GM18526 (cell line): Measurements from ENCODE around the gene CHCHD6.

Experiments used
- POLR2A ChIP-seq: IDR thresholded peaks from 3 replicates; pipeline ENCODE4 v1.6.1; 2011; ENCODE audit not compliant: insufficient read length; ENCODE audit errors: extremely low read depth

CHCHD6 gene

DNA sequence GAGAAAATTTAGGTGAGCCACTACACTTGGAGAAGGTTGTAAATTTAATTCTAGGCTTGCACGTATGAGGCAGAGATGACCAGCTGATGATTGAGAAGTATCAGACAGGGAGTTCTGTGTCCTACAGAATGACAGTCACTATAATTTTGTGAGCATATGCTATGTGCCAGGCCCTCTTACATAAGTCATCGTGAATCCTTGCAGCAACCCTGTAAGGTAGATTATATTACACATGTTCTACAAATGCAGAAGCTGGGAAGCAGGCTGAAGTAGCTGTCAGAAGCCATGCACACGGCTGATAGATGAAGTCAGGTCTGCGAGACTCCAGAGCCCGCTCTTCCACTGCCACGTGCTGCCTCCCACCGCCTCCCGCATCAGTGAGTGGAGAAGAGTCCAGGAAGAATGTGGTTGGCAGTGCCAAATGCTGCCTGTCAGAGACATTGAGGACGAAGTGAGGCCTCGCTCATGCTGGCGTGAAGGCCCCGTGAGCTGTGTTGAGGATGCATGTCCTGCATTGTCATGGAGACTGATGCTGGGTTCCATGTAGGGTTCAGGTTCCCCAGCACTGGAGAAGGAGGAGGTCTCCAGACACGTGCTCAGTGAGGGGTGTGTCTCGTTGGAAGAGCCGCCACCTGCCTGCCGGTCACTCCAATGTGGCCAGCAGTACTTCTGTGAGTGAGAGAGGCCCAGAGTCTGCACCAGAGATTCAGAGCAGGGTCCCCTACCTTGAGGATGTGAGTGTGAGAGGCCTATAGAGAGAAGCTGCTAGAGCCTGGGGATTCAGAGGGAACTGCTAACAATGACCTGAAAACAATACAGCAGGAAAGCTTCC is 155.6 kb downstream of the CHCHD6 start:
- TF ChIP-seq POLR2A: no peak

- TF ChIP-seq POLR2A: no peak
Measured at GRCh38 chr3:126865736-126866135, 161.7 kb downstream of the CHCHD6 start.

GRCh38 chr3:126866175-126866759 is 162.2 kb downstream of the CHCHD6 start:
- TF ChIP-seq POLR2A: no peak

GRCh38 chr3:126867190-126867862 is 163.3 kb downstream of the CHCHD6 start:
- no peak for TF ChIP-seq POLR2A

DNA sequence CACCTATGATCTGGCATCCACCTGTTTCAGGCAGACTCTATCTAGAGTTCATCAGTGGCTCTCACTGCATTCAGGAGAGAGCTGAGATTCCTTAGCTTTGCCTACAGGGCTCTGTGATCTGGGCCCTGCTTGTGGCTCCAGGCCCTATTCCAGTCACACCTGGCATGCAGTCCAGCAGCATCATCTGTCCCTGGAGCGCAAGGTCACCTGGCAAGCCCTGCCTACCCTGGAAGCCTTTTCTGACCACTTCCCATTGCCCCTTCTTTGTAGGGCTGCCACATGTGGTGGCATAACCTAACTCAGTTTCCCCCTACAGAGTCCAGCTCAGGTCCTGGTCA is 163.8 kb downstream of the CHCHD6 start:
- no peak for TF ChIP-seq POLR2A

- TF ChIP-seq POLR2A: no peak
Measured at GRCh38 chr3:126870608-126871210, 166.7 kb downstream of the CHCHD6 start.

DNA sequence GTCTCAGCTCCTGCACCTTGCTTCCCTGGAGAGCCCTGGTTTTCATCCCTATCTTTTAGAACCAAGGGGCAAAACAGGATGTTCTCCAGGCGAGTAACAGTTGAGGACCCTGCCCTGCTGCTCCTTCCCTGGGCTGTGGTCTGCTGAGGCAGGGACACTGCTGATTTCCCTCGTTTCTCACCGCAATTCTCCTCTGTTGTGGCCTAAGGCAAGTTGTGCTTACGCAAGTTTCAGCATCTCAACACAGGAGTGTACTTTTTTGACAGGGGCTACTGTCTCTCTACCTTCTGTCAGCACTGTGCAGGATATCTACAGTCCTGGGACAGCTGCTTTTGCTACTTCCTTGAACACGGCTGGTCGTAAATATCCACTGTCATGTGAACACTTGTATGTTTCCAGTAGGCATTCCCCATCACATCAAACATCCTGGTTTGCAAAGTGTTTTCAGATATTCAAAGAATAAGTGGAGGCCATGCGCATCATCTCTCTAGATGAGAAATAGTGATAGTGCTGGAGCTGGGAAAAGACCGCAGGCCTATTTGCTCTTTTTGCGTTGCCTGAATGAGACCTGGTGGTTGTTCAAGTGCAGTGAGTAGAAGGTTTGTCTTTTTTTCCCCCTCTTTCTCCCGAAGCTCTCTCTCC is 168.8 kb downstream of the CHCHD6 start:
- no peak for TF ChIP-seq POLR2A

GRCh38 chr3:126873416-126873815 is 169.4 kb downstream of the CHCHD6 start:
- TF ChIP-seq POLR2A: no peak

DNA sequence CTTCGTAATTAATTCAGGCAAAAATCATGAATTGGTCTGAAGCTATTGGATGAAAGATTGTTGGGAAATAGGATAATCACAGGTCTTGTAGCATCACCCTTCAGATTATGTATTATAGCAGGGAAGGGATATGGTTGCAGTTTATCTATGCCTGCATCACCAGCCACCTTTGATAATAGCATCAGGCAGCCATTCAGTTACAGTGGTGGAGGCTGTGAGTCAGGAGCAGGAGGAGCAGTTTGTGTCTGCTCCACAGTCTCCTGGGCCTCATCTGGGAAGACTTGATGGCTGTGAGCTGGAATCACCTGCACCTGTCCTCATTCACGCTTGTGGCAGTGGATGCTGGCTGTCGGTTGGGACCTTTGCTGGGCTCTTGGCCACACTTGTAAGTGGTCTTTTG is 174.6 kb downstream of the CHCHD6 start:
- no peak for TF ChIP-seq POLR2A

DNA sequence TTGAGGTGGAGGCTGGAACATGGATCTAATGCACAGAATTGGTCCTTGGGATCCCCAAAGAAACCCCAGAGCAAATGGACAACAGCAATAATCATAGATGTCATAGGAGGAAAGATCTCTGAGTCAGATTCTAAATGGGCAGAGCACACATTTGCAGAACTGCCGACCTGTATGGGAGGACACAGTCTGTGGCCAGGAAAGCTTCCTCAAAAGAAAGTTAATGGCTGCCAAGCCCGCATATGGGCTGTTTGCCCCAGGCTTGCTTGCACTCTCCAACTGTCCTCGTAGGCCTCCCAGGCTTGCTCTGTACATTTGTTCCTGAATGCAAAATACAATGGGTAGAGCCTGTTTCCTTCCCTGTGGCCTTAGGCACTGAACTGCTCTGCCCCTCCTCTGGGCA is 176.9 kb downstream of the CHCHD6 start:
- TF ChIP-seq POLR2A: no peak

DNA sequence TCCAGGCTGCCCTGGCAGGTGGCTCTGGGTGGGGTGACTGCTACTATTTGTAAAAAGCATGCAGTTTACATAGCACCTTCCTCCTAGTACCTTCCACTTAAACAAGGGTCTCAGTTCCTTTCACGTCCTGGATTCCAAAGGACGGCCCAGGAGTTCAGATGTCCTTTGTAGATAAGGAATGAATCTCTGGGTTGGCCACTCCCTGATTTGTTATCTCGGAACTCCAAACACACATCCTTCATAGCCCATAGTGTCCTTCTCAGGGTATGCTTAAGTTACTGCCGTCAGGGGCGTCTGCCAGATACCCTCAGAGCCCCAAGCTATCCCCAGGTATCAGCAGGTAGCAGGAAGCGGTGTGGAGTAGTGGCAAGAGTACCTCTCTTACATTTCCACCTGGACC is 177.8 kb downstream of the CHCHD6 start:
- no peak for TF ChIP-seq POLR2A

DNA sequence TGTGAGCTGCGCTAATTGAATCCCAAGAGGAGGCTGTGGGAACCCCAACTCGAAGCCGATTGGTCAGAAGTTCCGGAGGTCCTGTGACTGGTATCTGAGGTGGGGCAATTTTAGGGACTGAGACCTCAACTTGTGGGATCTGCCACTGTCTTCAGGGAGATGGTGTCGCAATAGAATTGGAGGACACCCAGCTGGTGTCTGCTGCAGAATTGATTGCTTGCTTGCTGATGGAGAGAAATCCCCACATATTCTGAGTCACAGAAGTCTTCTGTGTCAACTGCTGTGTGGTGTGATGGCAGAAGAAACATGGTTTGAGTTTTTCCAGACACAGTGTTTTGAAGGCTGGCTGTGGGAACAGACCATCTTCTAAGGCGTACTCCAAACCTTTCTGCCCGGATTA is 179.2 kb downstream of the CHCHD6 start:
- no peak for TF ChIP-seq POLR2A

DNA sequence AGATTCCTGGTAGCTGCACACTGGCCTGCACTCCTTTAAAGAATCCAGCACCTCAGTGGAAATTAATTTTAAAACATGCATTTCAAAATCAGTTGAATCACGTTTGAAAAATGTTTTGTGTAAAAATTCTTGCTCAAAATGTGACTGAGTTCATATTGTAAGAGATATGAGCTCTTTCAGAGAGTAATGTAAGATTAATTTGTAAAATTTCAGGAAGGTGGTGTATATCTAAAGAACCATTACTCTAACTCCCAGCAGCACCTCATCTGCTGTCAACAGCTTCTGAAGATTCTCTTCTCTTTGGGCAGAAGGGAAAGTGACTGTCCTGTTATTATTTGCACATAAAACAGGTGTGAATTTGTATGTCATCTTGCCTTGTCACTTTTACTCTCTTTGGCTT is 181.4 kb downstream of the CHCHD6 start:
- TF ChIP-seq POLR2A: no peak

GRCh38 chr3:126886217-126886616 is 182.2 kb downstream of the CHCHD6 start:
- no peak for TF ChIP-seq POLR2A

DNA sequence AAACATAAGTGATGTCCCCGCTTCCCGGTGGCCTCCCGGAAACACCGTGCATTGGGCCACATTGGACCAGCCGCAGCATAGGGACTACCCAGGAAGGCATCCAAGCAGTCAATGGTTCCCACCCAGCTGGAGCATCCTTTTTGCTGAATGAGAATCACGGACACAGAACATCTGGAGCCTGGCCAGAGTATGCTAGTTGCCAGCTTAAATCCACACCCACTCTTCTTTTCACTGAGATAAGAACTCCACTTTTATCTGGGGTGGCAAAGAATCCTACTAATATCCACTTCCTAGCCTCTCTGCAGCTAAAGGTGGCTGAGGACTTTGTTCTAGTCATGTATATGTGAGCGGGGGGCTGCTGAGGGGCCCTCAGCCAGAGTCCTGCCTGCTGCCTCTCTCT is 183.6 kb downstream of the CHCHD6 start:
- no peak for TF ChIP-seq POLR2A
